Measurements from ENCODE around the gene KREMEN1. TPM values are rescaled to one million over a fixed set of nuclear protein-coding genes. Genes with fewer than 3 reads are reported as not detected.

Gene KREMEN1
- total and polyA plus RNA-seq, 2 of the 4 experiments (the other 2 are of a cell fraction), result 2.9 to 4.6 TPM

DNA sequence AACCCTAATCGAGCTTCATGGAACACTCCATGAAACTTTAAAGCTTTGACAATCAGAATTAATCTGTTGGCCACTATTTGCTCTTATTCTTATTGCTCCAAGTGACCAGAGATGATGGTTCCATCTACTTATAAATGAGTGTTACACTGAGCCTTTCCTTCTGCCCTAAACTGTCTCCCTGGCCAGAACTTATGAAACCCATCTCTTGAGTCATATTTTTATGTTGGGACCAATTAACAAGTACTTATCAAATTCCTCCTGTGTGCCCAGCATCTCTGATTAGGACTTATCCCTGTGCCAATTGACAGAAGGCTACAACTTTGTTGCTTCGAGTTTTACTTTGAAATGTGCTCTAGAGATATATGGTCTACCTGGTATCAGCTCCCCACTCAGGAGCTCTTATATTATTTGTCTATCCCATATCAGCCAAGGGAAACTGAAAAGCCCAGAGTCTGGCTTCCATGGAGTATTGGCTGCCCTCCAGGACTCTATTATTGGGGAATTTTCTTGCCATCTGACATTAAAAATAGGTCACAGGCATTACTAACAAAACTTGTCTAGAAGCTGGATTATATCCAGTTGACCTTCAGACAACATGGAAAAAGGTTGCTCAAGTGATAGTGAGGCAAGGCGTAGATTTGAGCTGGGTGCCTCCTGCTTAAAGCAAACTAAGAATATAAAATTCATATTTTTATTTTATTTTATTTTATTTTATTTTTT, 8.8 kb downstream of the KREMEN1 start (continued):
- TF ChIP-seq CTCF (conservative IDR thresholded peaks at IDR 0.05; ENCODE audit: low read depth, low read length) (no peak), MAFK (IDR thresholded peaks at IDR 0.05; ENCODE audit: low read depth, low read length) (no peak), RAD21 (IDR thresholded peaks at IDR 0.05; ENCODE audit: low read length) (no peak), POLR2A (IDR thresholded peaks at IDR 0.05; ENCODE audit: low read depth, low read length) (no peak), RCOR1 (IDR thresholded peaks at IDR 0.05; ENCODE audit: insufficient replicate concordance, low read length) (no peak), FOS (IDR thresholded peaks at IDR 0.05; ENCODE audit: low read depth, low read length) (no peak)
